H1 (cell line): Measurements from ENCODE around the gene SYP. TPM values are rescaled to one million over a fixed set of nuclear protein-coding genes. Genes with fewer than 3 reads are reported as not detected.
A peak's percentile ranks its signal among the peaks of the same experiment; 100 is the strongest.

ENCODE experiments used
- CTCF ChIA-PET: fragments of 300-600 bp; sonication (Branson Sonifier 250); formaldehyde crosslinking; loops from one replicate; lab custom pipeline; 2021; ENCODE audit not compliant: partially characterized antibody; lab: Charles Lee
- POLR2A ChIA-PET: fragments of 300-600 bp; sonication (Branson Sonifier 250); formaldehyde crosslinking; loops from one replicate; lab custom pipeline; 2021; ENCODE audit warnings: inconsistent platforms; ENCODE audit not compliant: partially characterized antibody; lab: Charles Lee
- DNase-seq, 2 experiments: peaks; one replicate each; pipeline versions ENCODE4 v3.0.0 to v3.0.0-alpha.2; 2010 to 2022; ENCODE audit warnings: low spot score in 2 of 2, low read depth in 1 of 2, mixed read lengths in 1 of 2
- FAIRE-seq: peaks from 2 replicates; lab custom pipeline; 2011; peaks lifted over from hg19 to GRCh38; lab: Jason Lieb, UNC
- H2AFZ ChIP-seq: 2 replicates; pipeline ENCODE4 v1.8.1; 2012; ENCODE audit warnings: low read length, inconsistent platforms
- H2AK5ac ChIP-seq: 2 replicates; pipeline ENCODE4 v1.6.1; 2013; ENCODE audit warnings: low read depth, low read length
- H2BK120ac ChIP-seq: replicated peaks from 2 replicates; pipeline ENCODE3; 2013; ENCODE audit warnings: low read depth, low read length, inconsistent platforms
- H2BK12ac ChIP-seq: 2 replicates; pipeline ENCODE4 v1.6.1; 2013; ENCODE audit warnings: low read depth, low read length
- H2BK15ac ChIP-seq: 2 replicates; pipeline ENCODE4 v1.6.1; 2013; ENCODE audit warnings: low read length
- H2BK20ac ChIP-seq: 2 replicates; pipeline ENCODE4 v1.6.1; 2013; ENCODE audit warnings: low read length
- H2BK5ac ChIP-seq: 2 replicates; pipeline ENCODE4 v1.6.1; 2013; ENCODE audit warnings: low read depth, low read length
- H3K14ac ChIP-seq: 2 replicates; pipeline ENCODE4 v1.6.1; 2013; ENCODE audit warnings: inconsistent platforms; ENCODE audit not compliant: insufficient read length
- H3K18ac ChIP-seq: 2 replicates; pipeline ENCODE4 v1.6.1; 2013; ENCODE audit warnings: low read length; ENCODE audit errors: extremely low read depth
- H3K23ac ChIP-seq: 2 replicates; pipeline ENCODE4 v1.6.1; 2013; ENCODE audit warnings: inconsistent platforms; ENCODE audit not compliant: insufficient read length
- H3K23me2 ChIP-seq: 2 replicates; pipeline ENCODE4 v1.6.1; 2013; ENCODE audit warnings: low read depth, low read length
- H3K27ac ChIP-seq: 2 replicates; pipeline ENCODE4 v1.6.1; 2011; ENCODE audit warnings: low read depth, low read length, inconsistent platforms
- H3K27me3 ChIP-seq, 4 experiments: replicated peaks in 1 of 4; 1 replicate in 1 of 4; 2 replicates in 3 of 4; pipeline versions ENCODE4 v1.6.1 to v1.8.1; 2011 to 2013; ENCODE audit warnings: low read length in 3 of 4, mild to moderate bottlenecking in 3 of 4, inconsistent platforms in 2 of 4, mixed read lengths in 2 of 4, moderate library complexity in 1 of 4; ENCODE audit not compliant: control insufficient read depth in 3 of 4, insufficient read depth in 3 of 4; ENCODE audit errors: extremely low read depth in 1 of 4
- H3K36me3 ChIP-seq, 4 experiments: 2 replicates each; pipeline versions ENCODE4 v1.6.1 to v1.8.1; 2011 to 2013; ENCODE audit warnings: mild to moderate bottlenecking in 4 of 4, low read length in 3 of 4, moderate library complexity in 2 of 4, control low read depth in 1 of 4, inconsistent platforms in 1 of 4; ENCODE audit not compliant: insufficient read depth in 4 of 4, control insufficient read depth in 2 of 4
- H3K4ac ChIP-seq: replicated peaks from 2 replicates; pipeline ENCODE3; 2013; ENCODE audit warnings: low read length, low read depth, mixed read lengths, inconsistent platforms; ENCODE audit not compliant: insufficient read length
- H3K4me1 ChIP-seq, 4 experiments: replicated peaks in 1 of 4; 1 replicate in 1 of 4; 2 replicates in 3 of 4; pipeline versions ENCODE4 v1.6.1 to v1.8.1; 2011 to 2013; ENCODE audit warnings: low read length in 3 of 4, inconsistent platforms in 2 of 4, mixed read lengths in 1 of 4; ENCODE audit not compliant: insufficient read depth in 4 of 4, control insufficient read depth in 3 of 4
- H3K4me2 ChIP-seq, 2 experiments: 2 replicates each; pipeline versions ENCODE4 v1.6.1 to v1.8.1; 2011 to 2013; ENCODE audit warnings: low read depth in 2 of 2, low read length in 2 of 2, control low read depth in 1 of 2, inconsistent platforms in 1 of 2, mild to moderate bottlenecking in 1 of 2; ENCODE audit not compliant: insufficient read depth in 1 of 2
- H3K4me3 ChIP-seq, 4 experiments: fragments of 200-600, 300-600 bp in 1 of 4; sonication (generic), shearing (Covaris generic), sonication (Bioruptor Twin) in 1 of 4; 2 replicates each; pipeline versions ENCODE4 v1.5.1 to v1.8.1; 2011 to 2016; ENCODE audit warnings: low read length in 4 of 4, low read depth in 3 of 4, control low read depth in 2 of 4, inconsistent platforms in 2 of 4, mild to moderate bottlenecking in 2 of 4, mixed read lengths in 1 of 4, moderate library complexity in 1 of 4; ENCODE audit not compliant: insufficient read depth in 2 of 4; ENCODE audit errors: extremely low read depth in 1 of 4
- H3K56ac ChIP-seq: replicated peaks from 2 replicates; pipeline ENCODE3; 2013; ENCODE audit warnings: low read depth, mild to moderate bottlenecking, mixed read lengths, low read length, inconsistent platforms; ENCODE audit not compliant: insufficient read length
- H3K79me1 ChIP-seq: 2 replicates; pipeline ENCODE4 v1.6.1; 2013; ENCODE audit warnings: low read depth, low read length, control low read depth
- H3K79me2 ChIP-seq, 2 experiments: 2 replicates each; pipeline versions ENCODE4 v1.6.1 to v1.8.1; 2012 to 2013; ENCODE audit warnings: low read length in 2 of 2, mild to moderate bottlenecking in 2 of 2, inconsistent platforms in 1 of 2; ENCODE audit not compliant: insufficient read depth in 2 of 2, control insufficient read depth in 1 of 2
- H3K9ac ChIP-seq, 4 experiments: replicated peaks in 1 of 4; 1 replicate in 1 of 4; 2 replicates in 3 of 4; pipeline versions ENCODE4 v1.6.1 to v1.8.1; 2011 to 2013; ENCODE audit warnings: low read depth in 3 of 4, low read length in 3 of 4, control low read depth in 2 of 4, mild to moderate bottlenecking in 2 of 4, moderate library complexity in 2 of 4, inconsistent platforms in 1 of 4; ENCODE audit errors: extremely low read depth in 1 of 4
- H3K9me3 ChIP-seq, 2 experiments: 2 replicates each; pipeline versions ENCODE4 v1.6.1 to v1.8.1; 2012 to 2013; ENCODE audit warnings: mild to moderate bottlenecking in 2 of 2, moderate library complexity in 2 of 2, control low read depth in 1 of 2, inconsistent platforms in 1 of 2, low read depth in 1 of 2, low read length in 1 of 2, mixed read lengths in 1 of 2; ENCODE audit not compliant: insufficient read depth in 2 of 2
- H4K20me1 ChIP-seq, 2 experiments: replicated peaks in 1 of 2; 2 replicates each; pipeline versions ENCODE3 to v1.8.1; 2011 to 2013; ENCODE audit warnings: inconsistent platforms in 2 of 2, low read length in 2 of 2, mild to moderate bottlenecking in 1 of 2; ENCODE audit not compliant: insufficient read depth in 2 of 2, control insufficient read depth in 1 of 2
- H4K5ac ChIP-seq: 2 replicates; pipeline ENCODE4 v1.6.1; 2013; ENCODE audit warnings: low read length, low read depth, mixed read lengths, inconsistent platforms; ENCODE audit not compliant: insufficient read length
- H4K8ac ChIP-seq: 2 replicates; pipeline ENCODE4 v1.8.0; 2013; ENCODE audit warnings: mild to moderate bottlenecking, moderate library complexity, low read length, inconsistent platforms; ENCODE audit not compliant: insufficient read depth; ENCODE audit errors: extremely low read depth
- H4K91ac ChIP-seq: replicated peaks from 2 replicates; pipeline ENCODE3; 2013; ENCODE audit warnings: low read length, mixed read lengths, inconsistent platforms; ENCODE audit not compliant: insufficient read length
- BCL11A ChIP-seq, 2 experiments: IDR thresholded peaks; one replicate each; pipeline ENCODE4 v1.6.1; 2011; ENCODE audit warnings: low read depth in 2 of 2, low read length in 2 of 2, mild to moderate bottlenecking in 2 of 2
- CREB1 ChIP-seq: IDR thresholded peaks from 2 replicates; pipeline ENCODE4 v1.6.1; 2012; ENCODE audit warnings: inconsistent platforms
- EZH2 ChIP-seq: fragments of 200-600 bp; sonication (generic); IDR thresholded peaks from 2 replicates; pipeline ENCODE4 v1.7.1; 2012; ENCODE audit warnings: low read depth, mild to moderate bottlenecking, moderate library complexity, low read length, inconsistent platforms; ENCODE audit not compliant: severe bottlenecking
- POLR2AphosphoS5 ChIP-seq: IDR thresholded peaks from 2 replicates; pipeline ENCODE4 v1.6.1; 2011; ENCODE audit warnings: low read depth, low read length
- RBBP5 ChIP-seq: IDR thresholded peaks from 2 replicates; pipeline ENCODE4 v1.7.1; 2012; ENCODE audit warnings: low read depth, mild to moderate bottlenecking, inconsistent platforms, low read length, moderate library complexity, borderline replicate concordance
- RFX5 ChIP-seq: IDR thresholded peaks from 2 replicates; pipeline ENCODE4 v1.6.1; 2011; ENCODE audit warnings: low read depth, low read length, improper control_type of control experiment, borderline replicate concordance
- SIN3A ChIP-seq, 2 experiments: IDR thresholded peaks in 1 of 2; conservative IDR thresholded peaks in 1 of 2; 2 replicates each; pipeline ENCODE4 v1.6.1; 2011 to 2012; ENCODE audit warnings: low read length in 2 of 2, improper control_type of control experiment in 1 of 2, low read depth in 1 of 2, mild to moderate bottlenecking in 1 of 2
- SP1 ChIP-seq: IDR thresholded peaks from 2 replicates; pipeline ENCODE4 v1.6.1; 2011; ENCODE audit warnings: low read depth, low read length
- TAF1 ChIP-seq: IDR thresholded peaks from 2 replicates; pipeline ENCODE4 v1.6.1; 2011; ENCODE audit warnings: mild to moderate bottlenecking, low read depth, low read length
- TAF7 ChIP-seq: optimal IDR thresholded peaks from 2 replicates; pipeline ENCODE3; 2011; ENCODE audit warnings: low read depth, mild to moderate bottlenecking, inconsistent platforms, low read length, moderate library complexity, borderline replicate concordance
- YY1 ChIP-seq: IDR thresholded peaks from 2 replicates; pipeline ENCODE4 v1.6.1; 2011; ENCODE audit warnings: low read depth, mild to moderate bottlenecking, low read length
- WGBS, 2 experiments: shearing (Covaris generic) in 1 of 2; methylation state at CpG; one replicate each; pipeline versions ENCODE4 v1.1.6 to v1.1.7; 2013 to 2015; ENCODE audit warnings: low lambda C conversion rate in 2 of 2, mixed read lengths in 2 of 2, inconsistent platforms in 1 of 2, low coverage in 1 of 2, missing lambda C conversion rate in 1 of 2; ENCODE audit not compliant: insufficient replicate concordance in 2 of 2, insufficient coverage in 1 of 2, insufficient read length in 1 of 2; ENCODE audit errors: extremely low coverage in 1 of 2, missing lambda C conversion rate in 1 of 2; 5-methylcytosine and 5-hydroxymethylcytosine counted together
- polyA plus RNA-seq, 7 experiments: library from polyadenylated mRNA; depleted of rRNA in 3 of 7; stranded (reverse) in 5 of 7; unstranded in 2 of 7; fragments of >200 nt in 5 of 7; fragments of 200-250 nt in 2 of 7; gene quantifications; 1 replicate in 5 of 7; 2 replicates in 1 of 7; 4 replicates in 1 of 7; pipeline versions ENCODE4 v1.2.1 to v1.2.3, GENCODE V29; 2011 to 2013; ENCODE audit warnings: missing spikeins in 2 of 7, mixed read lengths in 2 of 7
- total RNA-seq: library from RNA; stranded (reverse); fragmentation: NEBNext Ultra II Directional; extraction: Animal tissue kit (Norgen Biotek cat#: 25700); gene quantifications from 2 replicates; pipeline ENCODE4 v1.2.1, GENCODE V29; 2021

Gene SYP
- total and polyA plus RNA-seq, 2 of the 8 experiments (the other 6 are each of a cell fraction or from before 2014, with no cell fraction given), result 4.3 to 10.8 TPM

DNA sequence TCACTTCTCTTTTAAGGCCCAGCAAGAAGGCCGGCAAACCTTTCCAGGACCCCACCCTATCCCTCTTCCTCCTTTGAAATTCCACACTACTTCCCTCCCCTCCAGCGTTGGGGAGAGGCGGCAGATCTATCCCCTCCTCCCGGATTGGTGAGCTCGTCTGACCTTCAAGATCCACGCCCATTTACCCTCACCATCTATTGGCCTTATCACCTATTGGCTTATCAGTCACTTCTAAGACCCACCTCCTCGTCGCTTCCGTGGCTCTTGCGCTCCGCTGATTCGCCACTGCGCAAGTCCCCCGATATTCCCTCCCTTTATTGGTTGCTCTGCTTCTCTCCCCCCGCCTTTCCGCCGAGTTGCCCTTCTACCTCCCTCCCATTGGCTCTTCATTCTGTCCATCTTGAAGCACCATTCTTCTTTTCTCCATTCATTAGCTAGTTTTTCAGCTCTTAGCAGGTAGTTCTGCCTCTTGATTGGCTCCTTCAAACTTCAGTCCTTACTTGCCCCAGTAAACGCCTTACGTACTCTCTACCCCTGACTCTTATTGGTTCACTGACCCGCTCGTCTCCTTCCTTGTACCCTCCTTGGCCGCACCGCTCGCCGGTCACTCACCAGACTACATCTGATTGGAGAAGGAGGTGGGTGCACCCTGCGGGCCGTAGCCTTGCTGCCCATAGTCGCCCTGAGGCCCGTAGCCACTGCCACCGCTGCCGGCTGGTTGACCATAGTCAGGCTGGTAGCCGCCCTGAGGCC is 9.0 kb downstream of the SYP start:
- H3K4me1 ChIP-seq, result peaks cover 0 to 4% (median 3%) of the 10 kb centered on the region in 4 experiments; a peak in 4 of 7 replicates
- H3K4ac ChIP-seq, result no peak overlapping the region
- H4K20me1 ChIP-seq, result no peaks in the 10 kb centered on the region
- H2BK120ac ChIP-seq, result no peak overlapping the region
- POLR2A ChIA-PET, result interaction anchor here (0.6 to 1.6 kb wide), 10 partner anchors 10 to 1816 kb away, joined by 3 to 10 read pairs (median 3); partner anchors contain the start of gene PLP2
- H3K27me3 ChIP-seq, result no peaks in the 10 kb centered on the region
- peaks cover 4% of the 10 kb centered on the region; the same call in 1 of the 2 replicates for H3K23me2 ChIP-seq
- H4K91ac ChIP-seq, result no peak overlapping the region
- H3K23ac ChIP-seq, result no peak overlapping the region
- WGBS, 2 experiments, result 1% methylated on average over 27 of the region's 32 CpGs; no CpG with 5 or more reads in 1 of the 2 experiments
- no peaks in the 10 kb centered on the region for H3K9me3 ChIP-seq
- peak overlapping the region in 3 of 4 experiments; percentile 46 to 66 (median 55); a peak in 5 of 7 replicates for H3K9ac ChIP-seq
- H4K5ac ChIP-seq, result no peak overlapping the region
- CTCF ChIA-PET, result interaction anchor here (1.9 kb wide), 1 partner anchor 68 kb away, joined by 6 read pairs; no protein-coding TSS in a partner anchor
- no peak overlapping the region for H3K56ac ChIP-seq
- no peak overlapping the region for H2AFZ ChIP-seq
- peak overlapping the region; percentile 77; the same call in 1 of the 2 replicates for H3K27ac ChIP-seq
- H3K79me2 ChIP-seq, result no peaks in the 10 kb centered on the region
- H3K4me2 ChIP-seq, result peak overlapping the region; percentile 33 to 60; a peak in 3 of 4 replicates
- H3K14ac ChIP-seq, result no peak overlapping the region
- no peak overlapping the region for H2AK5ac ChIP-seq
- FAIRE-seq, result peak; percentile 100
- H2BK15ac ChIP-seq, result no peak overlapping the region
- DNase-seq, result peak; percentile 74 to 97
- H4K8ac ChIP-seq, result peak overlapping the region; percentile 73; the same call in 1 of the 2 replicates
- H3K79me1 ChIP-seq, result no peaks in the 10 kb centered on the region
- H2BK5ac ChIP-seq, result no peak overlapping the region
- no peak overlapping the region for H2BK12ac ChIP-seq
- H3K36me3 ChIP-seq, result no peaks in the 10 kb centered on the region
- H3K4me3 ChIP-seq, result peak overlapping the region; percentile 51 to 87 (median 61)
- no peak overlapping the region for H2BK20ac ChIP-seq
- H3K18ac ChIP-seq, result no peak overlapping the region
- TF ChIP-seq EZH2, result no peak
- TF ChIP-seq SP1, result peak; percentile 99
- TF ChIP-seq RBBP5, result no peak
- TF ChIP-seq BCL11A (IDR thresholded peaks at IDR 0.05; ENCODE audit: low read depth in 2 of 2, low read length in 2 of 2), result no peak
- peak; percentile 70 for TF ChIP-seq CREB1
- TF ChIP-seq TAF1, result peak; percentile 87
- no peak for TF ChIP-seq RFX5
- TF ChIP-seq SIN3A (conservative IDR thresholded peaks at IDR 0.05 in 1 of 2, IDR thresholded peaks at IDR 0.05 in 1 of 2; ENCODE audit: low read depth in 1 of 2, low read length in 2 of 2), result no peak
- no peak for TF ChIP-seq YY1
- TF ChIP-seq TAF7, result peak; percentile 65
- peak; percentile 89 for TF ChIP-seq POLR2AphosphoS5
